Measurements from ENCODE around the gene AMBN.

DNA sequence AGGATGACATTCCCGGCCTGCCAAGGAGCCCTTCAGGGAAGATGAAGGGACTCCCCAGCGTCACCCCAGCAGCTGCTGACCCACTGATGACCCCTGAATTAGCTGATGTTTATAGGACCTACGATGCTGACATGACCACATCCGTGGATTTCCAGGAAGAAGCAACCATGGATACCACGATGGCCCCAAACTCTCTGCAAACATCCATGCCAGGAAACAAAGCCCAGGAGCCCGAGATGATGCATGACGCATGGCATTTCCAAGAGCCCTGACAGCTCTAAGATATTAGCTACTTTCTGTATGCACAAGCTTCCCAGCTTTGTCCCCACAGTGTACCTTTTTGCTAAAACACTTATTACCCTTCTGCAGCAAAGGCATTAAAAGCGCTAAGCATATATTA is 14.4 kb downstream of the AMBN start:
- no peak for TF ChIP-seq CEBPB (IDR thresholded peaks at IDR 0.05)
- no peak for TF ChIP-seq YY1 (IDR thresholded peaks at IDR 0.05; ENCODE audit: low read depth)
- TF ChIP-seq TEAD4 (IDR thresholded peaks at IDR 0.05), result no peak

Measured in Ishikawa (cell line).